ENCODE measurements around the gene RAE1.
A peak's percentile ranks its signal among the peaks of the same experiment; 100 is the strongest.

Gene RAE1

DNA sequence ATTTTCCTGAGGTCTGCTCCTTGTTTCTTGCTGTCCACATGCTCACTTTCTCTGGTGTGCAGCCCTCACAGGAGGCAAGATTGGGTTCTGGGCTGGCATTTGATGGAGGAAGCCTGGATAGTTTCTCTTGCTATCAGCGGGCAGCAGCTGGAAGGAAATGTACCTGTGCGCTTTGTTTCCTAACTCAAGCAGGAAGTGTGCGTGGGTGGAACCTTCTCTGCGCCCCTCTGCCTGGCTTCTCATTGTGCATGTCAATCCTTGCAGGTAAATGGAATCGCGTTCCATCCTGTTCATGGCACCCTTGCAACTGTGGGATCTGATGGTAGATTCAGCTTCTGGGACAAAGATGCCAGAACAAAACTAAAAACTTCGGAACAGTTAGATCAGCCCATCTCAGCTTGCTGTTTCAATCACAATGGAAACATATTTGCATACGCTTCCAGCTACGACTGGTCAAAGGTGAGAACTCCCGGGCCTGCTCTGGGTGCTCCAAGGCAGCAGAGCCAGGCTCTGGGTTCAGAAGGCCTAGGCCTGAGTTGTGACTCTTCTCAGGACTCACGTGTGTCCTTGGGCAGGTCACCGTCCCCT is 23.4 kb downstream of the RAE1 start:
- no peak overlapping the region for H3K4me3 ChIP-seq
- H3K9ac ChIP-seq = peak overlapping the region in 4 of 11 experiments; percentile 8 to 52 (median 32); a peak in 3 of 22 replicates
- no peak for TF ChIP-seq Cebpa-rat (IDR thresholded peaks at IDR 0.05)
- H3K9me3 ChIP-seq (replicated peaks in 1 of 11) = no peaks in the 10 kb centered on the region
- H3K4me1 ChIP-seq = peaks cover 0 to 47% (median 16%) of the 10 kb centered on the region in 10 experiments; a peak in 14 of 20 replicates
- H3K27me3 ChIP-seq = no peaks in the 10 kb centered on the region
- H3K27ac ChIP-seq = peak overlapping the region in 5 of 11 experiments; percentile 26 to 70 (median 63); a peak in 7 of 22 replicates
- peaks cover 0 to 77% (median 21%) of the 10 kb centered on the region in 11 experiments; a peak in 14 of 22 replicates for H4K20me1 ChIP-seq
- peaks cover 0 to 97% (median 0%) of the 10 kb centered on the region in 11 experiments; a peak in 17 of 22 replicates for H3K36me3 ChIP-seq
- H3K4me2 ChIP-seq = peak overlapping the region in 6 of 11 experiments; percentile 12 to 86 (median 70); a peak in 11 of 22 replicates

DNA sequence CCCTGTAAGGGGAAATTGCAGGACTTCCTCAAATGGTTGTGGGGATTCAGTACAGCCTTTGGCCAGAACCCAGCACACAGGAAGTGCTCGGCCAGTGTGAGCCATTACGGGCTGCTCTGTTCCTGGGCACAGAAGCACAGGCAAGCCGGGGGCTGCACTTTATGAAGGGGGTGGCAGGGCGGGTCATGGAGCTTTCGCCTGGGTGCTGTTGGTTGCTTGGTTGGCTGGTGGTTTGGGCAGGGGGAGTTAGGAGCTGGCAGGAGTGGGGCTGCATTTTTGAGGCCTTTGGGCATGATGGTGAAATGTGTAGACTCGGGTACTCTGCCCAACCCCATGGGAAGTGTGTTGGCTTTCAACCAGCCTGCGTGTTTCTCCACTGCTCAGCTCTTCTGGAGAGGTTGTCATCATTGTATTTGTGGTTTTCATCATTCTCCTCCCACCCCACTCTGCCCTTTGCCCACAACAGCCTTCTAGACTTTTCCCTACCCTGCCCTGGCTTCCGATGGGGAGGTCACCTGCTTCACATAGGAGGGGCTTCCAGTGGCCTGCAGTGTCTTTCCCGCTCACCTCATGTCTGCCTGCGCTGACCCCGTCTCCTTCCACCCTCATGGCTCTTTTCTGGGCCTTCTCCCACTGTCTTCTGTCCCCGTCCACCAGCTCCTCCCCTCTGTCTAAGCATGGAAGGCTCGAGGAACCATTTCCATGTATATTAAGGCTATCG is 24.0 kb downstream of the RAE1 start:
- peaks cover 0 to 96% (median 0%) of the 10 kb centered on the region in 11 experiments; a peak in 19 of 22 replicates for H3K36me3 ChIP-seq
- H3K27ac ChIP-seq = peak overlapping the region in 6 of 11 experiments; percentile 26 to 70 (median 58); a peak in 10 of 22 replicates
- peaks cover 0 to 77% (median 19%) of the 10 kb centered on the region in 11 experiments; a peak in 13 of 22 replicates for H4K20me1 ChIP-seq
- H3K4me1 ChIP-seq = peaks cover 0 to 40% (median 15%) of the 10 kb centered on the region in 10 experiments; a peak in 14 of 20 replicates
- H3K4me3 ChIP-seq = peak overlapping the region in 2 of 10 experiments; percentile 4 to 29; a peak in 2 of 20 replicates
- no peaks in the 10 kb centered on the region for H3K9me3 ChIP-seq (replicated peaks in 1 of 11)
- H3K27me3 ChIP-seq = no peaks in the 10 kb centered on the region
- H3K9ac ChIP-seq = peak overlapping the region in 5 of 11 experiments; percentile 8 to 52 (median 23); a peak in 5 of 22 replicates
- TF ChIP-seq Cebpa-rat (IDR thresholded peaks at IDR 0.05) = no peak
- peak overlapping the region in 6 of 11 experiments; percentile 12 to 86 (median 70); a peak in 11 of 22 replicates for H3K4me2 ChIP-seq

DNA sequence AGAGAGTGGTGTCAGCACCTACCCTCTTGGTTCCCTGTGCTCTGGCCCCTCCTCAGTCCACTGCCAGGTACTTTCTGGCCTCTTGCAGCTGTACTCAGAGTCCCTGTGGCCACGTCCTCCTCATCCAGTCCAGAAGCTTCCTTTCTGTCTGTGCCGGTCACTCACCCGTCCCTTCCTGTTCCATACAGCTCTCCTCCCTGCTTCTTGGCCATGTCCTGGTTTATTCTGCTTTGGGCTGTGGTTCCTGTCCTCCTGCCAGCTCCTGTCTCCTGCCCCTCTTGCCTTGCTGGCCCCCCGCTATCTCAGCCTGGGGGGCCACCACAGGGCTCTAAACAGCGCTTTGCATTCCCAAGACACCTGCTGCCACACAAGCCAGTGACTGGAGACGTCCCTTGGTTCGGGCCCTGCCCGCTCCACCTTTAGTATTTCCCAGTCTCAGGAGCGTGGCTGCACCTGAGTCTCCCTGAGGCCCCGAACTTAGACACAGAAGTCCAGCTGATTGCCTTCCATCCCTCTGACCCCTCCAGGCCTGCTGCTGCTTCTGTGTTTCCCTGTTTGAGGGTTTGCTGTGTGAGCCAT is 24.7 kb downstream of the RAE1 start:
- TF ChIP-seq Cebpa-rat (IDR thresholded peaks at IDR 0.05) = no peak
- Histone ChIP-seq H4K20me1 (peaks cover 0 to 75% (median 19%) of the 10 kb centered on the region in 11 experiments; a peak in 13 of 22 replicates), H3K36me3 (peaks cover 0 to 96% (median 0%) of the 10 kb centered on the region in 11 experiments; a peak in 20 of 22 replicates), H3K4me2 (peak overlapping the region in 5 of 11 experiments; percentile 44 to 86 (median 78); a peak in 8 of 22 replicates), H3K4me3 (peak overlapping the region in 1 of 10 experiments; percentile 4; a peak in 1 of 20 replicates), H3K9ac (peak overlapping the region in 4 of 11 experiments; percentile 20 to 52 (median 32); a peak in 3 of 22 replicates), H3K9me3 (replicated peaks in 1 of 11) (no peaks in the 10 kb centered on the region), H3K27ac (peak overlapping the region in 5 of 11 experiments; percentile 27 to 70 (median 63); a peak in 8 of 22 replicates), H3K27me3 (no peaks in the 10 kb centered on the region), H3K4me1 (peaks cover 0 to 40% (median 15%) of the 10 kb centered on the region in 10 experiments; a peak in 14 of 20 replicates)

DNA sequence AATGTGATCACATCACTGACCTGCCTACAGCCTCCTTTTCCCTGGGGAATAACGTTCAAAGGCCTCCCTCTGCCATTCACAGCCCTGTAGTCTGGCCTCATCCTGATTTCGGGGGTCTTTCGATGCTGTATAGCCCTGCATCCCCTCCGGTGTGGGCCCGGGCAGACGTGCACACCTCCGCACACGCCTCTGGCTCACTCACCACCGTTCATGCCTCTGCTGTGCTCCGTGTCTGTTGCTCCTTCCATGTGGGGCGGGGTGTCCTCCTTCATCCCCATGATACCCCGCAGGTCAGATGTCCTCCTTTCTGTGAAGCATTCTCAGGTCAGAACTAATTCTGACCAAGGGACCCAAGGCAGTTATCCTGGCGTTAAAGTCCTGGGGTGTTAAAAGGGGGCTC is 26.3 kb downstream of the RAE1 start:
- Histone ChIP-seq H3K4me2 (no peak overlapping the region), H3K27me3 (no peaks in the 10 kb centered on the region), H3K9ac (no peak overlapping the region), H3K9me3 (replicated peaks in 1 of 11) (no peaks in the 10 kb centered on the region), H3K36me3 (peaks cover 0 to 88% (median 0%) of the 10 kb centered on the region in 11 experiments; a peak in 21 of 22 replicates), H3K4me3 (no peak overlapping the region), H3K4me1 (peaks cover 0 to 42% (median 19%) of the 10 kb centered on the region in 10 experiments; a peak in 16 of 20 replicates), H4K20me1 (peaks cover 0 to 68% (median 16%) of the 10 kb centered on the region in 11 experiments; a peak in 13 of 22 replicates), H3K27ac (0 out of 22 replicates have a peak overlapping the region, but pooled peaks of 1 of the 11 experiments have one; percentile 3)
- no peak for TF ChIP-seq Cebpa-rat (IDR thresholded peaks at IDR 0.05)

DNA sequence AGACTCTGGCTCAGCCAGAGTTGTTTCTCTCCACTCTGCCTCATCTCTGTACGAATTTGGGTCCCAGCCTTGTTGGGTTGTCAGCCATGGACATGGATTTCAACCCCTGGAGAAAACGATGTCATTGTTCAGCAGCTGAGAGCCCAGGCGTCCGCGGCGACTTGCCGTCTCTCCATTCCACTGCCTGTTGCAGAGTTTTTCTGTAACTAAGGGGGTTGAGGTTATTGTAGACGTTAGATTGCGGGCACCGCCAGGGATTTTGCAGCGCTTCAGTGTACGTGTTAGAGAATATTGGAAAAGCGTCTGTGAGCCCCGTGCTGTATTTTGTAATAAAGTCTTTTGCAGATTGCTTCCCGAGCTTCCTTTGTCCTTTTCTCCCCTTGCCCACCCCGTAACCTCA is 27.1 kb downstream of the RAE1 start:
- Histone ChIP-seq H4K20me1 (peaks cover 0 to 61% (median 12%) of the 10 kb centered on the region in 11 experiments; a peak in 12 of 22 replicates), H3K9ac (no peak overlapping the region), H3K4me2 (no peak overlapping the region), H3K4me1 (peaks cover 0 to 40% (median 20%) of the 10 kb centered on the region in 10 experiments; a peak in 16 of 20 replicates), H3K4me3 (no peak overlapping the region), H3K36me3 (peaks cover 0 to 80% (median 0%) of the 10 kb centered on the region in 11 experiments; a peak in 21 of 22 replicates), H3K9me3 (replicated peaks in 1 of 11) (no peaks in the 10 kb centered on the region), H3K27ac (no peak overlapping the region), H3K27me3 (no peaks in the 10 kb centered on the region)
- TF ChIP-seq Cebpa-rat (IDR thresholded peaks at IDR 0.05) = no peak

DNA sequence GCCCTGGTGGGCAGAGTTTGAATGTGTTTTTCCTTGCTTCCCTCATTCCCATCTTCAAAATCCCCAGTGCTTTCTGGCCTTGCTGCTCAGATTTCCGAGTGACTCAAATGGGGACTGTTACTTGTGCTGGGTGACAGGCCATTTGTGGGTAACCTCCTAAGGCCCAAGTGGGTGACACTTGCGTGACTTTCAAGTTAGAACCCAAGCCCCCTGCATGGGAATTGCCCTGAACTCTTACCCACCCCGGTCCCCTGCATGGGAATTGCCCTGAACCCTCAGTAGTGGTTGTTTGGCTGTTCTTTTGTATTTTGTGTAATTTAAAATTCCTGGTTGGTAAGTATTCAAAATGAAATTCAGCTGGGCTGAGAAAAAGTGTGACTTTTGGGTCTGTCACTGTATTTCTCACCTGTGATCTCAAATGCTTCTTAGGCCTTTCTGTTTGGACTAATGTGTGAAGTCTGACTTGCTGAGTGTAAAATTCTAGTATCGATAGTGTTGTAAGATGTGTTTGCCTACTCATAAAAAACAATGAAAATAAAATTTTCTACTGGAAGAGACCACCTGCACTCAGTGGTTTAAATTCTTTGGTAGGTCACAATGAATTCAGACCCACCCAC is 27.7 kb downstream of the RAE1 start:
- no peak overlapping the region for H3K9ac ChIP-seq

DNA sequence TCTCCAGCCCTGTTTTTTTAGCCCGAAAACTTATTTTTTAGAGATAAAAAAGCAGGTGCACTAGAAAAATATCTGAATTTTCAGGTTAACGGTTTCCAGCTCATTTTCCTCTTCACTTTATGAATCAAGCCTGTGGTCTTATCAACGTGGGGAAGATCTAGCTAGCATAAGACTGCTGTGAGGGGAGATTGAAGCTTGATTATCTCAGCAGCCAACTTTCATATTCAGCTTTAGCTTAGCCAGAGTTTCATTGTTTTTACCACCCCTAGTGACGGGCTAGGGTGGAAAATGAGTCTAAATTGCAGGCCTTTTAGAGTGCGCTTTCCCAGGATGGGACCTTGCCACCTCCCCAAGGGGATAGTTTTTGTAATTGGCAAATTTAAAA is 28.2 kb downstream of the RAE1 start:
- peaks cover 0 to 59% (median 12%) of the 10 kb centered on the region in 11 experiments; a peak in 12 of 22 replicates for H4K20me1 ChIP-seq
- H3K27me3 ChIP-seq = no peaks in the 10 kb centered on the region
- H3K36me3 ChIP-seq = peaks cover 0 to 72% (median 5%) of the 10 kb centered on the region in 11 experiments; a peak in 21 of 22 replicates
- no peak overlapping the region for H3K4me3 ChIP-seq
- H3K9ac ChIP-seq = no peak overlapping the region
- H3K4me1 ChIP-seq = peaks cover 0 to 33% (median 19%) of the 10 kb centered on the region in 10 experiments; a peak in 16 of 20 replicates
- H3K4me2 ChIP-seq = no peak overlapping the region
- no peaks in the 10 kb centered on the region for H3K9me3 ChIP-seq (replicated peaks in 1 of 11)
- no peak overlapping the region for H3K27ac ChIP-seq
- no peak for TF ChIP-seq Cebpa-rat (IDR thresholded peaks at IDR 0.05)

More for the DNA sequence above, 27.7 kb downstream of the RAE1 start:
- no peak overlapping the region for H3K4me2 ChIP-seq
- no peak overlapping the region for H3K27ac ChIP-seq
- peaks cover 0 to 38% (median 20%) of the 10 kb centered on the region in 10 experiments; a peak in 16 of 20 replicates for H3K4me1 ChIP-seq
- H3K27me3 ChIP-seq = no peaks in the 10 kb centered on the region
- TF ChIP-seq Cebpa-rat (IDR thresholded peaks at IDR 0.05) = no peak
- H3K36me3 ChIP-seq = peaks cover 0 to 74% (median under 1%) of the 10 kb centered on the region in 11 experiments; a peak in 21 of 22 replicates
- peaks cover 0 to 61% (median 12%) of the 10 kb centered on the region in 11 experiments; a peak in 12 of 22 replicates for H4K20me1 ChIP-seq
- no peaks in the 10 kb centered on the region for H3K9me3 ChIP-seq (replicated peaks in 1 of 11)
- no peak overlapping the region for H3K4me3 ChIP-seq

All from BLaER1 treated with 17β-estradiol and CSF1 and Interleukin-3, amounts not matched to agents 10 nM and 100 nM (cell line).